GM19395 (cell line): Measurements from ENCODE around the gene HEATR5B.
A peak's percentile ranks its signal among the peaks of the same experiment; 100 is the strongest.
"Not testable (repeated sequence)": the region's sequence is repeated elsewhere in the genome, so short reads cannot be mapped to it uniquely, and the experiment has no call there.

ENCODE experiments used
- ATAC-seq: cut with Tn5 transposase; IDR thresholded peaks from one replicate; pipeline ENCODE4 v1.9.1; 2021; ENCODE audit warnings: mild to moderate bottlenecking, moderate library complexity; ENCODE audit not compliant: unreplicated experiment

HEATR5B gene

DNA sequence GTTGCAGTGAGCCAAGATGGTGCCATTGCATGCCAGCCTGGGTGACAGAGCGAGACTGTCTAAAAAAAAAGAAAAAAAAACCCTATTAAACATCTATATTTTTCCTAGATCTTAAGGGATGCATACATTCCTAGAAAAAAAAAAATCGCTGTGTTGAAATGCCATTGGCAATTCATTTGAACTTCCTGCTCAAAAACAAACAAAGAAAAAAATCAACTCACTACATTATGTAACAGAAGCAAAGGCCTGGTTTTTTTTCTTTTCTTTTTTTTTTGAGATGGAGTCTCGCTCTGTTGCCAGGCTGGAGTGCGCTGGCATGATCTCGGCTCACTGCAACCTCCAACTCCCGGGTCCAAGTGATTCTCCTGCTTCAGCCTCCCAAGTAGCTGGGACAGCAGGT is 96.2 kb downstream of the HEATR5B start:
- no peak for ATAC-seq

DNA sequence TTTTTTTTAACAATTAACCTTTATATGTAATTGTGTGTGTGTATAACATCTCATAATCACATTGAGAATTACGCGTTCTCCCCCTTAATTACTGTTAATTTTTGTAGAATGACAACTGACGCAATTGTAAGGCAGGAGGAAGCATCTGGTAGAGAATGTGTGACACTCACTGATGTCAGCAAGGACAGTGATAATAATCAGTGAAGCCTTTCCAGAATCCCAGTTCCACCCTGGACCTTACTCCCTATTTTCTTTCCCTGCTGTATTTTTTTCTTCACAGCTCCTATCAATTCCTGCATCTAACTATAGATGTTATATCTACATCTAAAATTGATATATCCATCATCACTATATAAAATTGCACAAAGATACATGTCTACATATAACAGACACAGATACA is 101.7 kb downstream of the HEATR5B start:
- no peak for ATAC-seq

DNA sequence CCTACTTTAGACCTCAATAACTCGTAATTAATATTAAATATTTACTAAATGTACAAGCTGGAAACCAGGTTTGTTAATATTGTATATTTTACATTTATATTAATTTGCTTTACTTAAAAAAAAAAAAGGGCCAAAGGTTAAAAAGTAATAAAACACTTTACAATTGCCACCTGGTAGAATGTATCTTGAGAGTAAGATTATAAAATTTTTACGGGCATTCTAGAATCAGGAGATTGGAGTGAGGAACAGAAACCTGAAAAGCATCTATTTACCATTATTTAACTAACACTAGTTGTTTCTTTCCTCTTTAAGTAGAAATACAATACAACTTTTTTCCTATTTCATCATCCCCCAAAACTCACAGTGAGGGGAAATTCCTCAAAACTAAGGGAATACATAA is 102.3 kb downstream of the HEATR5B start:
- no peak for ATAC-seq

DNA sequence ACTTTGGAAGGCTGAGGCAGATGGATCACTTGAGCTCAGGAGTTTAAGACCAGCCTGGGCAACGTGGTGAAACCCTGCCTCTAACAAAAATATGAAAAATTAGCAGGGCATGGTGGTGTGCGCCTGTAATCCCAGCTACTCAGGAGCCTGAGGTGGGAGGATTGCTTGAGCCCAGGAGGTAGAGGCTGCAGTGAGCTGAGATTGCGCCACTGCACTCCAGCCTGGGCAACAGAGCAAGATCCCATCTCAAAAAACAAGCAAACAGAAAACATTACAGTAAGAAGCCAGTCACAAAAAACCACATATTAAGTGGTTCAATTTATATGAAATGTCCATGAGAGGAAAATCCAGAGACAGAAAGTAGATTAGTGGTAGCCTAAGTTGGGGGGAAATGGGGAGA is 105.2 kb downstream of the HEATR5B start:
- not testable (repeated sequence) for ATAC-seq

DNA sequence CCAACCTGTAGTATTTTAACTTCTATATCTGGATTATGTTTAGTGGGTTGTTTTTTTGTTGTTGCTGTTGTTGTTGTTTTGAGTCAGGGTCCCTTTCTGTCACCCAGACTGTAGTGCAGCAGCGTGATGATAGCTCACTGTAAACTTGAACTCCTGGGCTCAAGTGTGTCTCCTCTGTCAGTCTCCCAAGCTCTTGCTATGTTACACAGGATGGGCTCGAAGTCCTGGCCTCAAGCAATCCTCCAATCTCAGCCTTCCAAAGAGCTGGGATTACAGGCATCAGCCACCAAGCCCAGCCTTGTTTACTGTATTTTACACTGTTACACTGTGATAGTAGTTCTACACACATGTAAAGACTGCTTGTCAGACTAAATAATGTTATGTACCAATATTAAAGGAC is 108.1 kb downstream of the HEATR5B start:
- ATAC-seq = no peak

DNA sequence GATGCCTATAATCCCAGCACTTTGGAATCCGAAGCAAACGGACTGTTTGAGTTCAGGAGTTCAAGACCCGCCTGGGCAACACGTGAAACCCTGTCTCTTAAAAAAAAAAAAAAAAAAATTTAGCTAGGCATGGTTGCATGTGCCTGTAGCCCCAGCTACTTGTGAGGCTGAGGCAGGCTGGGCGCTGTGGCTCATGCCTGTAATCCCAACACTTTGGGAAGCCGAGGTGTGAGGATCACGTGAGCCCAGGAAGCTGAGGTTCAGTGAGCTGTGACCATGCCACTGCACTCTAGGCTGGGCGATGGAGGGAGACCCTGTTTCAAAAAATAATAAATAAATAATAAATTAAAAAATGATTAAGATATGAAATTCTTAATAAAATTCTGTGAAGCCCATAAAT is 108.9 kb downstream of the HEATR5B start:
- no peak for ATAC-seq

DNA sequence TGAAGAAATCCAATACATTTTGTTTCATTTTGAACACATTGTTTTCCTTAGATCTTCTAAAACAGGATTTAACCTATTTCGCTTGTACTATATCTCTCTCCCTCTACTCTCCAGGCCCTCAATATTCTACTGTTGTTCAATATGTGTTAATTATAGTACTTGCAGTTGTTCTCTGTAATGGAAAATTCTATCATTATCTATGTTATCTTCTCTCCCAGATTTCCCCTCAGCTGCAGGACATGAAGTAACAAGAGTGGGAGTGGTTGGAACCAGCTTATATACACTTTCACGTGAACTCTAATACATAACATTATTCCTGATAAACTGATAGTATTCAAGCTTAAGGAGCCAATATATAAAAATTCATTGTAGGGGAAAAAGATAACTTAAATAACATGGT is 110.9 kb downstream of the HEATR5B start:
- no peak for ATAC-seq

DNA sequence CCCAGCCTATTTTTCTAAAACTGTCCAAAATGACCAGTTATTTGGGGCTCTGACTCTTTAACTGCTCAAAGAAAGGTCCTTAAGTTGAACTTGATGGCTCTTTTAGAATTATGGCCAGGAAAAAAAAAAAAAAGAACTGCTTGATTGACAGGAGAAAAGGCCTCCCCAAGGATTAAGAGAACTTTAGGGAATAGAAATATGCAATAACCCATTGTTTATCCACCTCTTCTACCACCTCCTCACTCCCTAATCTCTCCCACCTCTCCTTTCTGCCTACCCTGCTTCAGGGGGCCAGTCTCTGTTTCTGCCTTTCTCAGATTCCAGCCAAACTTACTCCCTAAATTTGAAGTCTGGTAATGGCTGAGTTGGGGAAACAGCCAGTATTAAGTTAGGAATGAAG is 112.2 kb downstream of the HEATR5B start:
- ATAC-seq = no peak

DNA sequence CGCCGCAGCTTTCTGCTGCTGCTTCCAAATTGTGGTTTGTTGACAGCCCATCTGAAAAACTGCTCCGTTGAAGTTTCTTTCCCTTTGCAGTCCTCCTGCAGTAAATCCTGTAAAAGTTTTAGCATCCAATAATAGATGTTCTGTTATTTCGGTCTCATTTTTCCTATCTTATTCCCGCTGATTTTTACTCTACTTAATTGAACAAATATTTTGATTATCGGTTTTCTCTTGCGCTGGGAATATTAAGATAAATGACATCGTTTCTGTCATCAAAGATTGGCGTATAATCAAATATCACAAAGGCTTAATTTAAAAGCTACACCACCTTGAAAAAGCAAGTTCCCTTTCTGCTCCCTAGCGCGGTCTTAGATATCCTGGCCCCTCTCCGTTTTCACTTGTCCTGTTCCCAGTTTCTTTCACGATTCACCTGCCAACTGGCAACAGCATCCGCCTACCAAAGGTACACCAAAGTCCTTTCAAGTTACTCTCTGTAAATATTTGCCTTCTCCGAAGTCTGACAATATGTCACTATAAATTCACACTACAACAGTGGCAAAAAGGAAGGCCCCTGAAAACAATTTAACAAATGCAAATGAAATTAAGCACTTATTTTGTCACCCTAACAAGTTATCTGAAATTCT is 116.8 kb downstream of the HEATR5B start:
- no peak for ATAC-seq

DNA sequence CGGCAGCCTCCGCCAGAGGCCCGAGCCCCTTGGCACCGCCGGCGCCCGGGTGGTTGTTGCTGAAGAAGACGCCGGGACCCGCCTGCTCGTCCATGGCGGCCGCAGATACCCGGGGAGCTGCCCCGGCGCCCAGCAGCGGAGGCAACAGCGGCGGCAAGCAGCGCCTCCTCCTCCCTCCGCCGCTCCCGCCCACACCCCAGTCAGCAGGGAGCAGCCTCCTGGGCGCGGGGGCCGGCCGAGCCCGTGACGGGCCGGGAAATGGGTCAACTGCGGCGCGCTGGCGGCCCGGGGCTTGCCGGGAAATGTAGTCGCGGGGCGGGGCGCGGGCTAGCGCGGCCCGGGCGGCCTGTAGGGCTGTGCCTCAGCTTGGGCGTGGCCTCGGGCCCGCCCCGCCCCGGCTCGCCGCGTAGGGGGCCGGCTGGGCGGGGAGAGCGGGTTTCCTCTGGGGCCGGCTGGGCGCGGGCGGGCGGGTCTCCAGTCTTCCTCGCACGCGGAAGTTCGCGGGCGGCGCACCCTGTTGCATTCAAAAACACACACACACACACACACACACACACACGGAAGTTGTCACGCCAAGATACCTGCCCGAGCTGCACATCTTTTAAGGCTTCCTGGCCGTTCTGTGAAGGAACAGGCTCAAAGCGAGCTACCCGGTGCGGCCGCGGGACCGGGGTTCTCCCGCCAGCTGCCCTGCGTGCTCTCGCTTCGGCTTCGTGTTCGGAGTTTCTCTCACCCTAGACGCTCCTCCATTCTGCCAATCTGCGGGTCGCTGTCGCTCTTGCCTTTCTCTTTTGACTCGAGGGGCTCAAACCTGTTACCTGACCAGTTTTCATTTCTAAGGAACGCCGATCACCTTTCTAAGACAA is 117.6 kb downstream of the HEATR5B start, which contains the start of gene STRN:
Gene STRN, minus strand, starts transcription at position 167 of the 866 bp plus-strand sequence. Its CDS starts 73 bp downstream, at position 94.
- ATAC-seq = peak; percentile 96

DNA sequence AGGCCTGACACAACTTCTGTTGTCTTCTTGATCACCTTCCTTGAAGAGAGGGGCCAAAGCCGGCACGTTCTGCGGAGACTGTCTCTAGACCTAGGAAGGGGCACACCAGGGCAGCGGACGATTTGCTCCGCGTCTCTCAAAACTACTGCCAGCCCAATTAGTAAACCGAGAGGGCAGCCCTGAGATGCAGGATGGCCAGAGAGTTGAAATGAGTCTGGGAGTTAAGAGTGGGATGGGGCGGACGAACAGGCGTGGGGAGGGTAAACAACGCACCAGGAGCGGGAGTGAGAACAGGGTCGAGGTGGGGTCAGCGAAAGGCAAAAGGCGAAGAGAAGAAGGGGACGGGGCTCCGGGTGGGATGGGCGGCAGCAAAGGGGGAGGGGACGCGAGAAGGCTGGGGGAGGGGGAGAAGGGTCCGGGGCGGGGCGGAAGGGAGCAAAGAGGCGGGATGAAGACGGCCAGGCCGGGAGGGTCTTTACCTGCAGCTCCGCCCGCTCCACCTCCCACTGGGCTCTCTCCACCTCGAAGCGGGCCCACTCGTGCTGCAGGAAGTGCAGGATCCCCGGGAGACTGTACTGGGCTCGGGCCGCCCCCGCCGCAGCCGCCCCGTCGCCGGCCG is 118.3 kb downstream of the HEATR5B start:
- peak; percentile 38 for ATAC-seq

DNA sequence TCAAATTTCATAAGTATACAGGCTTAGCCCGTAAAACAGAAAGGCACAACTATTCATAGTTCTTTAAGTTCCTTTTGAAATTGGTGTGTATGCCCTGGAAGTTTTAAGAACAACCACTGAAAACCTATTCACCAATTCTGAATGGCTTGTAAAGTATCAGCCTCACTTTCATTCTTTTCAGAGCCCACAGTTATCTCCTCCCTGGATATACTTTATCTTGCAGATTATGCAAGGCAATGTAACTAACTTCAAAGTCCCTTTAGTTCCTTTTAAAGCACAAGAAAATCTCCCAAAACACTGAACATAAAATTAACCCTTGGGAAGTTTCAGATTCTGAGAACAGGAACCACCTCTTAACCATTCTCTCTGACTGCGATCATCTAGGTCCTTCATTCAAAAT is 119.0 kb downstream of the HEATR5B start:
- ATAC-seq = no peak

DNA sequence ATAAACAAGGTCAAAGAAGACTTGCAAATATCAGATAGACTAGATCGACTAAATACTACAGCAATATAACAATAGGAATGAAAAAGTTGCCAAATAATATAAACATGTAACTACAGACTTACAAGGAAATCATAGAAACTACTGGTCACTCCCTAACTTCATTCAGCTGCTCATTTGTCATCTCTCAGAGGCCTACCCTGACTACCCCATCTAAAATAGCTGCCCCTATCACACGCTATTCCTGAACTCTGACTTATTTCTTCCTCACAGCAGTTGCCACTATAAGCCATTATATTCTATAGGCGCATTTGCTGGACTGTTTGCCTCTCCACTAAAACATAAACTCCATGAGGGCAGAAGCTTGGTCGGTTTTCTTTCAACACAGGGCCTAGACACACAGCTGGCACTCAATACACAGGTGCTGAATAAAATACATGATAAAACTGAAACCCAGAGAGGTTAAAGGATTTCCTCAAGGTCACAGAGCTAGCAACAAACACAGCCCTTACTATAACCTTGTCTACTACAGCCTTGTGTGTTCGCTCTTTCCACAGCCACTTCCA is 119.6 kb downstream of the HEATR5B start:
- no peak for ATAC-seq

DNA sequence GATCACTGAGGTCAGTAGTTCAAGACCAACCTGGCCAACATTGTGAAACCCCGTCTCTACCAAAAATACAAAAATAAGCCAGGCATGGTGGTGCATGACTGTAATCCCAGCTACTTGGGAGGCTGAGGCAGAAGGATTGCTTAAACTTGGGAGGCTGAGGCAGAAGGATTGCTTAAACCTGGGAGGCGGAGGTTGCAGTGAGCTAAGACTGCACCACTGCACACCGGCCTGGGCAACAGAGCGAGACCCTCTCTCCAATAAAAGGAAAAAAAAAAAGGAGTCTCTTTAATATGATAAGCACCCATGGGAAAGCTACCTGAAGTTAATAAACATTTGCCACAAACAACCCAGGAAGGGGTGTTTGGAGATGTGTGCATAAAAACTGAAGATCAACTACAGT is 120.4 kb downstream of the HEATR5B start:
- no peak for ATAC-seq

DNA sequence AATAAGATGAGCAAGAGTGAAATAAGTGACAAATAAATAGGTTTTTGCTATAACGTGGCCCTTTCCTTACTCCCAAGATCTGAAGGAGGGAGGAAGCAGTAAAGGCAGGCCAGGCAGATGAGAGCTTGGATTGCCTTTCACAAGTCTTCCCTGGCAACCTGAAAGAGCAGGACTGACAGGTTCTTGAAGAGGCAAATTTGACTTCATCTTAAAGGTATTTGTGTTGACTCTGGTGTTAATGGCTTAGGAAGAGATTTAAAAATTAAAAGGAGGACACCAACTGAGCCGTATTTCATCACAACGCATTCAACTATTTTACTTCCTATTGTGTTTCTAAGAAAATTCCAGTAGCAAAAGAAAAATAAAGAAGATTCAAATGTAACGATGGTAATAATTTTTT is 121.1 kb downstream of the HEATR5B start:
- ATAC-seq = no peak

DNA sequence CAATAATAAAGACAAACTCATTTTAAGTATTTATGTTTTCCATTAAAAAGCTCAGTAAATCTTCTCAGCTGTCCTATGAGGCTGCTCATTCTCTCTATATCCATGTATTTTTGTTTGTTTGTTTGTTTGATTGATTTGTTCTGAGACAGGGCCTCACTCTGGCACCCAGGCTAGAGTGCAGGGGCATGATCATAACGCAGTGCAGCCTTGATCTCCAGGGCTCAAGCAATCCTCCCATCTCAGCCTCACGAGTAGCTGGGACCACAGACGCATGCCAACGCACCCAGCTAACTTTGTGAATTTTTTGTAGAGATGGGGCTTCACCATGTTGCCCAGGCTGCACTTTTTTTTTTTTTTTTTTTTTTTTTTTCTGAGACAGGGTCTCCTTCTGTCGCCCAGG is 123.4 kb downstream of the HEATR5B start:
- no peak for ATAC-seq

DNA sequence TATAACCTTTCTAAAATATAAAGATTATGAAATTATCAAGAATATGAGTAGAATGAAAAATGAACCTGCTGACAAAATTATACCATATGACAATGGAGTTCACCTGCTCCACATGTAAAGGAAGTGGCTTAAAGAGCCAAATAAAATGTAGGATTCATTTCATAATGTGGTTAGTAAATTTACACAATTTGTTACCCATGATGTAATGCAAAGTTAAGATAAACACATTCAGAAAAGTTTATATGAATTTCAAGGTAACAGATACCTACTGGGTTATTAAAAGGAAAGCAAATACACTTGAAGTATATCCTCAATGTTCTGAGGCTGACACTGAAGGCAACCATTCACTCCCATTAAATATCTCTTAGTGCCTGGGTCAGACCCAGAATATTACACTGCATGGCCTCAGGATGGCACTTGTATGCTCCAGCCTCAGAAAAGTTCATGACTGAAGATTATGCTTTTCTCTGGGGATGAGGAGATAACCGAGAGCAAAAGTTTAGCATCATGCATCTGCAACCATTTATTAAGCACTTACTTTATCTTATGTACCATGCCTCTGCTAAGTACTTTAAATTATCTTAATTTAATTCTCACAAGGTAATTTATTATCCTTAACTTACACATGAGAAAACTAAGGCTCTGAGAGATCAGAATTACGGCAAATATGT is 124.0 kb downstream of the HEATR5B start:
- ATAC-seq = no peak

DNA sequence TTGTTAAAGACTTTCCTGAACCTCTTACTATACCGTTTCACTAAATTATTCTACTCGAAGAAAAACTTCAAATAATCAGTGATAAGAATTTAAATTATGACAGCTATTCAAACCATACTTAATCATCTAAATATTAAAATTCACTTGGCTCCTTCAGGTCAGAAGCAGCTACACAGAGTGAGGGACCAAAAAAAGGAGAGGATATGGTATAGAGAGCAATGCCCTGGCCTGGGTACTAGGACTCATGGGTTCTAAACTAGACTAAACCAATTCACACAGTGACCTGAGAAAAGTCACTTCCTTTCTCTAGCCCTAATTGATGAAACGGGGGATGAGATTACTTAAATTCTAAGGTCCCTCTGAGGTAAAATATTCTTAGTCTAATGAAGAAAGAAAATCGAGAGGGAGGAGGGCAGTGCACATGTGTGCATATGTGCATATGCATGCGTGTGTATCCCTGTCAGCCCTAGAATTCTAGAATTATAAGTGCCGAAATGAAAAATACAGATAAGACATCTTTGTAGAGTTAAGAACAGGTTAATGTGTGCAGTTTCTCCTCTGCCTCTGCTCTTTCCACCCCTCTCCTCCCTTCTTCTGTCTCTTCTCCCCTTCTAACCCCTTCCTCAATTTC is 129.1 kb downstream of the HEATR5B start:
- no peak for ATAC-seq

DNA sequence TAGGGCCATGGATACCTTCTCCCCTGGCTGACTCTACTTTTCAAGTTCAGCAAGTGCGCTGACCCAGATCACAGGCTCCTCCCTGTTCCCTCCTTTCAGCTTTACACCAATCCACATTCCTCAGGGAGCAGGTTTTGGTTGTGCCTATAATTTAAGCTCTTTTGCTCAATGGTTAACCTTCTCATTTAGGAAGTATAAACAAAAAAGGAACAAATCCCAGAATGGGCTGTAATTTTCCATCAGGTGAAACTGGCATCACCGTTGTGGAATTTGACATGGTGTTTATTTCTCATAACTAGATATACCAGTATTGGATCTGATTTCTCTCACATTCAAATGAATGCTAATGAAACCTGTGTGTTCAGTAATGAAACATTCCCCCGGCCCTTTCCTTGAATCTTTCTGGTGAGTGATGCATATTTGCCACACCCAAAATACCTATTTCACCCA is 131.4 kb downstream of the HEATR5B start:
- ATAC-seq = no peak

DNA sequence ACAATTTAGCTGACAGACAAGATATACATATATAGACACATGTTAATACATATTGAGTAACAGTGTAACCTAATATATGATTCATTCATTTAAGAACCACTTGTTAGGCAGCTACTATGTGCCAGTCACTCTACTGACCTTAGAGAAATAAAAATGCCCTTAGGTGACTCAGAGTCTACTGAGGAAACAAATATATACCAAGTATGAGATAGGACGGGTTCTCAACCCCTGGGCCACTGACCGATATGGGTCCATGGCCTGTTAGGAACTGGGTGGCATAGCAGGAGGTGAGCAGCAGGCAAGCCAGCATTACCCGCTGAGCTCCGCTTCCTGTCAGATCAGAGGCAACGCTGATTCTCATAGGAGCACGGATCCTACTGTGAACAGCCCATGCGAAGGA is 132.6 kb downstream of the HEATR5B start:
- no peak for ATAC-seq
